HepG2 (cell line): ENCODE measurements around the gene CAPN10.

ENCODE experiments used
- POLR2A ChIP-seq, 2 experiments: IDR thresholded peaks; 2 replicates each; pipeline ENCODE4 v1.6.1; 2011; ENCODE audit warnings: low read depth in 2 of 2, low read length in 2 of 2, mild to moderate bottlenecking in 1 of 2, moderate library complexity in 1 of 2; ENCODE audit not compliant: insufficient read depth in 1 of 2
- ZNF530 ChIP-seq: sonication (generic); formaldehyde crosslinking; IDR thresholded peaks from 2 replicates; pipeline ENCODE4 v1.5.0; 2020; ENCODE audit warnings: low read depth, mild to moderate bottlenecking, missing genetic modification reagents
- TF ChIP-seq, protein P1 (sequence below), 2 experiments: IDR thresholded peaks; 2 replicates each; pipeline ENCODE4 v1.6.1; 2011 to 2012; ENCODE audit warnings: low read length in 2 of 2, borderline replicate concordance in 1 of 2, low read depth in 1 of 2, mild to moderate bottlenecking in 1 of 2, moderate library complexity in 1 of 2

DNA sequence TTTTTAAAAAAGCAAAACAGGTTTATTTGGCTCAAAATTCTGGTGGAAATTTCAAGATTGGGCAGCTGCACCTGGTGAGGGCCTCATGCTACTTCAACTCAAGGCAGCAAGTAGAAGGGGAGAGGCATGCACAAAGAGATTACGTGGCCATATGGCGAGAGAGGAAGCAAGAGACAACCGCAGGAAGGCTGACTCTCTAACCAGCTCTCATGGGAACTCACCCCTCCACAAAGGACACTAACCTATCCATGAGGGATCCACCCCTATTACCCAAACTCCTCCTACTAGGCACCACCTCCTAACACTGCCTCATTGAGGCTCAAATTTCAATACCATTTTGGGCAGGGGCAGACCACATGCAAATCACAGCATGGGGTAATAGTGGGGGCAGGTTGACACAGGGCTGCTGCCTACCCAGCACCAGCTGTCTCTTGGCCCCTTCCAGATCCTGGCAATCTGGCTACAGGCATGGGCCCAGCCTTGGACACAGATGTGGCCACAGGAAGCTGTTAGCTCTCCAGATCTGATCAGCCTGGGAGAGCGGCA lies 2.0 kb upstream of the CAPN10 start:
- TF ChIP-seq, protein P1, sequence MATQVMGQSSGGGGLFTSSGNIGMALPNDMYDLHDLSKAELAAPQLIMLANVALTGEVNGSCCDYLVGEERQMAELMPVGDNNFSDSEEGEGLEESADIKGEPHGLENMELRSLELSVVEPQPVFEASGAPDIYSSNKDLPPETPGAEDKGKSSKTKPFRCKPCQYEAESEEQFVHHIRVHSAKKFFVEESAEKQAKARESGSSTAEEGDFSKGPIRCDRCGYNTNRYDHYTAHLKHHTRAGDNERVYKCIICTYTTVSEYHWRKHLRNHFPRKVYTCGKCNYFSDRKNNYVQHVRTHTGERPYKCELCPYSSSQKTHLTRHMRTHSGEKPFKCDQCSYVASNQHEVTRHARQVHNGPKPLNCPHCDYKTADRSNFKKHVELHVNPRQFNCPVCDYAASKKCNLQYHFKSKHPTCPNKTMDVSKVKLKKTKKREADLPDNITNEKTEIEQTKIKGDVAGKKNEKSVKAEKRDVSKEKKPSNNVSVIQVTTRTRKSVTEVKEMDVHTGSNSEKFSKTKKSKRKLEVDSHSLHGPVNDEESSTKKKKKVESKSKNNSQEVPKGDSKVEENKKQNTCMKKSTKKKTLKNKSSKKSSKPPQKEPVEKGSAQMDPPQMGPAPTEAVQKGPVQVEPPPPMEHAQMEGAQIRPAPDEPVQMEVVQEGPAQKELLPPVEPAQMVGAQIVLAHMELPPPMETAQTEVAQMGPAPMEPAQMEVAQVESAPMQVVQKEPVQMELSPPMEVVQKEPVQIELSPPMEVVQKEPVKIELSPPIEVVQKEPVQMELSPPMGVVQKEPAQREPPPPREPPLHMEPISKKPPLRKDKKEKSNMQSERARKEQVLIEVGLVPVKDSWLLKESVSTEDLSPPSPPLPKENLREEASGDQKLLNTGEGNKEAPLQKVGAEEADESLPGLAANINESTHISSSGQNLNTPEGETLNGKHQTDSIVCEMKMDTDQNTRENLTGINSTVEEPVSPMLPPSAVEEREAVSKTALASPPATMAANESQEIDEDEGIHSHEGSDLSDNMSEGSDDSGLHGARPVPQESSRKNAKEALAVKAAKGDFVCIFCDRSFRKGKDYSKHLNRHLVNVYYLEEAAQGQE (IDR thresholded peaks at IDR 0.05; ENCODE audit: borderline replicate concordance in 1 of 2, low read depth in 1 of 2, low read length in 2 of 2) = no peak
- TF ChIP-seq ZNF530 (CRISPR knock-in tag) (no peak), POLR2A (IDR thresholded peaks at IDR 0.05; ENCODE audit: insufficient read depth in 1 of 2, low read depth in 2 of 2, low read length in 2 of 2) (no peak)
